Lung (tissue), 12 donors: ENCODE results near the gene PALM3. TPM values are rescaled to one million over a fixed set of nuclear protein-coding genes. Genes with fewer than 3 reads are reported as not detected.

Experiments used
- ATAC-seq: fragments of 200-7000 bp; cut with Tn5 transposase; one replicate; pipeline ENCODE4 v1.9.1; 2020; ENCODE audit warnings: moderate number of reproducible peaks; ENCODE audit not compliant: insufficient read depth, low FRiP score
- DNase-seq, 3 donors: peaks; one replicate each; pipeline ENCODE4 v3.0.0-alpha.2; 2013 to 2017
- H3K27ac ChIP-seq, 2 donors: one replicate each; pipeline ENCODE4 v1.5.1; 2013; ENCODE audit warnings: mild to moderate bottlenecking in 2 of 2, moderate library complexity in 2 of 2, control low read depth in 1 of 2, inconsistent platforms in 1 of 2, low read depth in 1 of 2, low read length in 1 of 2
- H3K27me3 ChIP-seq, 3 donors: one replicate each; pipeline ENCODE4 v1.5.1; 2013; ENCODE audit warnings: low read length in 2 of 3; ENCODE audit not compliant: control insufficient read depth in 3 of 3, insufficient read depth in 3 of 3
- H3K36me3 ChIP-seq, 4 donors: one replicate each; pipeline ENCODE4 v1.5.1; 2013; ENCODE audit warnings: low read length in 4 of 4, mild to moderate bottlenecking in 1 of 4, moderate library complexity in 1 of 4; ENCODE audit not compliant: control insufficient read depth in 4 of 4, insufficient read depth in 4 of 4
- H3K4me1 ChIP-seq, 5 donors: one replicate each; pipeline ENCODE4 v1.5.1; 2013; ENCODE audit warnings: low read length in 5 of 5, mild to moderate bottlenecking in 2 of 5, moderate library complexity in 1 of 5; ENCODE audit not compliant: control insufficient read depth in 5 of 5, insufficient read depth in 5 of 5
- H3K4me3 ChIP-seq: one replicate; pipeline ENCODE4 v1.5.1; 2013; ENCODE audit warnings: mild to moderate bottlenecking, control low read depth, moderate library complexity
- H3K9ac ChIP-seq, 2 donors: one replicate each; pipeline ENCODE4 v1.5.1; 2013; ENCODE audit warnings: low read length in 2 of 2, control low read depth in 1 of 2; ENCODE audit not compliant: insufficient read depth in 1 of 2
- H3K9me3 ChIP-seq, 4 donors: one replicate each; pipeline ENCODE4 v1.5.1; 2013; ENCODE audit warnings: low read length in 3 of 4, mild to moderate bottlenecking in 1 of 4, moderate library complexity in 1 of 4; ENCODE audit not compliant: control insufficient read depth in 4 of 4, insufficient read depth in 3 of 4
- WGBS, 2 donors: extraction: QIAGEN DNeasy Blood & Tissue Kit; methylation state at CpG; one replicate each; pipeline ENCODE4 v1.1.7; 2013; 5-methylcytosine and 5-hydroxymethylcytosine counted together
- polyA plus RNA-seq, 2 donors: library from polyadenylated mRNA; stranded (reverse); fragments of 200-250 nt; gene quantifications; one replicate each; pipeline ENCODE4 v1.2.1, GENCODE V29; 2013
- total RNA-seq, 2 donors: library from RNA; depleted of rRNA in 1 of 2; stranded (reverse); fragments of >200 nt in 1 of 2; gene quantifications; one replicate each; pipeline ENCODE4 v1.2.1, GENCODE V29; 2014 to 2021
- TF ChIP-seq, protein P1 (sequence below): IDR thresholded peaks from 2 replicates; pipeline ENCODE4 v1.5.1; 2012; ENCODE audit warnings: mild to moderate bottlenecking; ENCODE audit errors: control extremely low read depth, extremely low read depth
- donor health status: control.
- donor health status: control.
- donor health status: Bipolar disorder and iron deficiency.
- donor health status: healthy.
- donor health status: DM: yes; HTN: yes; CAD: no.

PALM3 gene
- total and polyA plus RNA-seq, 4 donors: 0.71 to 20.6 (median 8.4) TPM

DNA sequence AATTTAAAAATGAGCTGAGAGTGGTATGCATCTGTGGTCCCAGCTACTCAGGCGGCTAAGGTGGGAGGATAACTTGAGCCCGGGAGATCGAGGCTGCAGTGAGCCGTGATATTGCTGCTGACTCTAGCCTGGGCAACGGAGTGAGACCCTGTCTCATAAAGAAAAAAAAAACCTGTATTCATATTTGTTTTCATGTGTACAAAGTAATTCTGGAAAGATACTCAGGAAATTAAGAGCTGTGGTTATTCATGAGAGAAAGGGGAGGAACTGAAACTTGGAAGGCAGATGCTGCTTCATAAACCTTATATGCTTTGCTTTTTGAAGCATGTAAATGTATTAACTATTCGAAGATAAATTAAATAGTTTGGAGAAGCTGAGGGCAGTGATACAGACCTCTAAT lies 42.8 kb downstream of the PALM3 start:
- DNase-seq (no peak), ATAC-seq (no peak)
- H3K27ac ChIP-seq: no peak overlapping the region
- TF ChIP-seq, protein P1, sequence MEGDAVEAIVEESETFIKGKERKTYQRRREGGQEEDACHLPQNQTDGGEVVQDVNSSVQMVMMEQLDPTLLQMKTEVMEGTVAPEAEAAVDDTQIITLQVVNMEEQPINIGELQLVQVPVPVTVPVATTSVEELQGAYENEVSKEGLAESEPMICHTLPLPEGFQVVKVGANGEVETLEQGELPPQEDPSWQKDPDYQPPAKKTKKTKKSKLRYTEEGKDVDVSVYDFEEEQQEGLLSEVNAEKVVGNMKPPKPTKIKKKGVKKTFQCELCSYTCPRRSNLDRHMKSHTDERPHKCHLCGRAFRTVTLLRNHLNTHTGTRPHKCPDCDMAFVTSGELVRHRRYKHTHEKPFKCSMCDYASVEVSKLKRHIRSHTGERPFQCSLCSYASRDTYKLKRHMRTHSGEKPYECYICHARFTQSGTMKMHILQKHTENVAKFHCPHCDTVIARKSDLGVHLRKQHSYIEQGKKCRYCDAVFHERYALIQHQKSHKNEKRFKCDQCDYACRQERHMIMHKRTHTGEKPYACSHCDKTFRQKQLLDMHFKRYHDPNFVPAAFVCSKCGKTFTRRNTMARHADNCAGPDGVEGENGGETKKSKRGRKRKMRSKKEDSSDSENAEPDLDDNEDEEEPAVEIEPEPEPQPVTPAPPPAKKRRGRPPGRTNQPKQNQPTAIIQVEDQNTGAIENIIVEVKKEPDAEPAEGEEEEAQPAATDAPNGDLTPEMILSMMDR: no peak
- no peaks in the 10 kb centered on the region for H3K36me3 ChIP-seq
- H3K9me3 ChIP-seq: no peaks in the 10 kb centered on the region
- WGBS, 2 donors: 81 to 84% methylated on average over 6 of the region's 6 CpGs
- H3K27me3 ChIP-seq: no peaks in the 10 kb centered on the region
- peaks cover 0 to 2% (median 0%) of the 10 kb centered on the region in 5 donors for H3K4me1 ChIP-seq
- no peak overlapping the region for H3K4me3 ChIP-seq
- H3K9ac ChIP-seq: no peak overlapping the region

DNA sequence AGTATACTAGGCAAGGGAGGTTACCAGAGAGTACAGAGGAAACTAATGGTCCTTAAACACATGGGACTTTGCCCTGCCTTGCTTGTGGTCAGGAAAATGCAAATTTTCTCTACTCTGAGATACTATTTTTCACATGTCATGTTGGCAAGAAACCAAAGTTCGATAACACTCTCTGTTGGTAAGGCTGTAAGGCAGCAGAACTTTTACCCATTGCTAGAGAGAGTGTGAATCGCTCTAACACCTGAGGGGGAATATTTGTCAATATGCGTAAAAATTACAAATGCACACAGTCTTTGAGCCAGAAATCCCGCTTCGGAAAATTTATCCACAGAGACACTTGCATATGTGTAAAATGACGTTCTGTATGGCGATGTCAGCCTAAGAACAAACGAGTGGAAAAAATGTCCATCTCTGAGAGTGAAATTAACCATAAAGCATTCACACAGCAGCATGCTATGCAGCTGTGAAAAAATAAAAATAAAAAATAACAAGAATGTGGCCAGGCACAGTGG lies 46.3 kb downstream of the PALM3 start:
- no peaks in the 10 kb centered on the region for H3K36me3 ChIP-seq
- DNase-seq (no peak), ATAC-seq (no peak)
- no peaks in the 10 kb centered on the region for H3K27me3 ChIP-seq
- H3K9me3 ChIP-seq: no peaks in the 10 kb centered on the region
- H3K27ac ChIP-seq: no peak overlapping the region
- WGBS, 2 donors: 75 to 80% methylated on average over 8 of the region's 8 CpGs
- H3K4me1 ChIP-seq: no peaks in the 10 kb centered on the region
- H3K4me3 ChIP-seq: no peak overlapping the region
- TF ChIP-seq, protein P1: no peak
- no peak overlapping the region for H3K9ac ChIP-seq

DNA sequence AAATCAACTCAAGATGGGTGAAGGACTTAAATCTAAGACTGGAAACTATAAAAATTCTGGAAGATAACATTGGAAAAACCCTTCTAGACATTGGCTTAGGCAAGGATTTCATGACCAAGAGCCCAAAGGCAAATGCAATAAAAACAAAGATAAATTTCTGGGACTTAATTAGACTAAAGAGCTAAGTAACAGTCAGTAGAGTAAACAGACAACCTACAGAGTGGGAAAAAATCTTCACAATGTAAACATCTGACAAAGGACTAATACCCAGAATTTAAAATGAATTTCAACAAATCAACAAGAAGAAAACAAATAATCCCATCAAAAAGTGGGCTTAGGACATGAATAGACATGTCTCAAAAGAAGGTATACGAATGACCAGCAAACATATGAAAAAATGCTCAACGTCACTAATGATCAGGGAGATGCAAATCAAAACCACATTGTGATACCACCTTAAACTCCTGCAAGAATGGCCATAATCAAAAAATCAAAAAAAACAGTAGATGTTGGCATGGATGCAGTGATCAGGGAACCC lies 49.4 kb downstream of the PALM3 start:
- ATAC-seq: no peak
- 88 to 90% methylated on average over 2 of the region's 2 CpGs for WGBS, 2 donors

More for the DNA sequence above, 49.4 kb downstream of the PALM3 start:
- H3K36me3 ChIP-seq: no peaks in the 10 kb centered on the region
- H3K4me1 ChIP-seq: no peaks in the 10 kb centered on the region
- no peaks in the 10 kb centered on the region for H3K27me3 ChIP-seq
- H3K4me3 ChIP-seq: no peak overlapping the region
- H3K27ac ChIP-seq: no peak overlapping the region
- H3K9ac ChIP-seq: no peak overlapping the region
- TF ChIP-seq, protein P1: no peak
- no peaks in the 10 kb centered on the region for H3K9me3 ChIP-seq
- no peak for DNase-seq
